ENCODE measurements around the gene MATN4.

MATN4 gene

GRCh38 chr20:45307076-45307640 is 941 bp downstream of the MATN4 start:
- Histone ChIP-seq H2AFZ (ENCODE audit: low read depth, low read length) (no peak overlapping the region), H3K27ac (ENCODE audit: low read length, poor library complexity, severe bottlenecking) (no peak overlapping the region), H3K23ac (ENCODE audit: low read length in 2 of 2) (no peak overlapping the region), H2BK120ac (ENCODE audit: low read depth, low read length) (no peak overlapping the region), H2BK5ac (ENCODE audit: low read depth, low read length, poor library complexity, severe bottlenecking) (no peak overlapping the region), H3K9ac (ENCODE audit: low read length) (no peak overlapping the region), H3K36me3 (ENCODE audit: control insufficient read depth in 1 of 2, insufficient read depth in 2 of 2, low read depth in 1 of 2, low read length in 2 of 2) (peaks cover 0 to 5% of the 10 kb centered on the region in 2 experiments), H3K9me3 (ENCODE audit: control insufficient read depth, low read length) (no peaks in the 10 kb centered on the region), H4K8ac (ENCODE audit: low read length) (no peak overlapping the region), H3K27me3 (ENCODE audit: control insufficient read depth in 1 of 2, insufficient read depth in 1 of 2, low read length in 2 of 2) (peaks cover 0 to 66% of the 10 kb centered on the region in 2 experiments), H3K4ac (ENCODE audit: low read depth in 1 of 2, low read length in 2 of 2) (no peak overlapping the region), H3K79me1 (replicated peaks; ENCODE audit: low read length, poor library complexity, severe bottlenecking) (no peaks in the 10 kb centered on the region), H3K4me3 (ENCODE audit: insufficient read depth in 1 of 2, low read depth in 1 of 2, low read length in 2 of 2) (no peak overlapping the region), H2BK15ac (ENCODE audit: low read depth, poor library complexity, severe bottlenecking) (no peak overlapping the region), H2BK12ac (ENCODE audit: low read length in 2 of 2) (no peak overlapping the region), H3K18ac (ENCODE audit: low read depth in 1 of 2, low read length in 2 of 2) (no peak overlapping the region), H3K14ac (ENCODE audit: low read length in 2 of 2) (no peak overlapping the region), H4K91ac (ENCODE audit: low read length) (no peak overlapping the region), H3K4me2 (ENCODE audit: low read length, poor library complexity, severe bottlenecking) (no peak overlapping the region), H2AK5ac (ENCODE audit: low read length, severe bottlenecking) (no peak overlapping the region), H3K4me1 (ENCODE audit: control insufficient read depth, insufficient read depth, low read depth, low read length) (peaks cover 7% of the 10 kb centered on the region)
- no peak for DNase-seq
- WGBS, result 71% methylated on average over 15 of the region's 16 CpGs

DNA sequence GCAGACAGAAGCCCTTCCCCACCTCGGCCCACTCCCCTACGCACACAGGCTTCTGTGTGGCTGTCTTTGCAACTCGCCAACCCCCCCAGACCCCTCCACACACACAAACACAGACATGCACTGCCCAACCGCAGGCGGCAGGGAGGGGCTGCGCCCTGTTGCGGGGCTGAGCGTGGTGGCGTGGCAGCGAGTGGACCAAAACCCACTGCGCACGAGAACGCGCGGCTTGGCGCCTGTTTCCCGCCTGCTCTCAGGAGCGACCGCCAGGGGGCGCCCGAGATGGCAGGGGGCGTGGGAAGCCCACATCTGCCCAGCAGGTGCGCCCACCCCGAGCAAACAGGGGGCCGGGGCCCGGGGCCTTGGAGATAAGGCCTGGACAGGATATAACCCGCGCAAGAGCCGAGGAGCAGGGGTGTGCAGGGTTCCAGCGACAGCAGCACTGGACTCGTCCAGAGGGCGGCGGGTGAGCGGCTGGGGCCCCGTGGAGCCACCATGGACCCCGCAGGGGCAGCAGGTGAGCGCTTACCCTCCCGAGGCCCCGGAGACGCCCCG is 1.6 kb downstream of the MATN4 start, which contains the start of gene RBPJL:
RBPJL (plus strand) TSS at position 410 of the 552 bp plus-strand sequence; CDS start at position 493, 83 bp downstream.
- H3K4me2 ChIP-seq (ENCODE audit: low read length, poor library complexity, severe bottlenecking), result no peak within 1 kb of the TSS
- H3K36me3 ChIP-seq (ENCODE audit: control insufficient read depth in 1 of 2, insufficient read depth in 2 of 2, low read depth in 1 of 2, low read length in 2 of 2), result peaks cover 0 to 5% of the 10 kb centered on the region in 2 experiments
- H2AFZ ChIP-seq (ENCODE audit: low read depth, low read length), result peak within 1 kb of the TSS; percentile 36
- no peak within 1 kb of the TSS for H3K14ac ChIP-seq (ENCODE audit: low read length in 2 of 2)
- no peak within 1 kb of the TSS for H3K4me3 ChIP-seq (ENCODE audit: insufficient read depth in 1 of 2, low read depth in 1 of 2, low read length in 2 of 2)
- no peak within 1 kb of the TSS for H3K4ac ChIP-seq (ENCODE audit: low read depth in 1 of 2, low read length in 2 of 2)
- no peak within 1 kb of the TSS for H4K8ac ChIP-seq (ENCODE audit: low read length)
- no peak within 1 kb of the TSS for H2BK120ac ChIP-seq (ENCODE audit: low read depth, low read length)
- H3K23ac ChIP-seq (ENCODE audit: low read length in 2 of 2), result no peak within 1 kb of the TSS
- no peaks in the 10 kb centered on the region for H3K79me1 ChIP-seq (replicated peaks; ENCODE audit: low read length, poor library complexity, severe bottlenecking)
- DNase-seq, result peak; percentile 17
- no peak within 1 kb of the TSS for H2BK12ac ChIP-seq (ENCODE audit: low read length in 2 of 2)
- H3K18ac ChIP-seq (ENCODE audit: low read depth in 1 of 2, low read length in 2 of 2), result no peak within 1 kb of the TSS
- H3K9ac ChIP-seq (ENCODE audit: low read length), result no peak within 1 kb of the TSS
- peaks cover 4% of the 10 kb centered on the region for H3K4me1 ChIP-seq (ENCODE audit: control insufficient read depth, insufficient read depth, low read depth, low read length)
- H4K91ac ChIP-seq (ENCODE audit: low read length), result no peak within 1 kb of the TSS
- H3K27ac ChIP-seq (ENCODE audit: low read length, poor library complexity, severe bottlenecking), result no peak within 1 kb of the TSS
- H3K27me3 ChIP-seq (ENCODE audit: control insufficient read depth in 1 of 2, insufficient read depth in 1 of 2, low read length in 2 of 2), result peaks cover 0 to 60% of the 10 kb centered on the region in 2 experiments
- WGBS, result 28% methylated on average over 41 of the region's 41 CpGs
- H2BK15ac ChIP-seq (ENCODE audit: low read depth, poor library complexity, severe bottlenecking), result no peak within 1 kb of the TSS
- H2AK5ac ChIP-seq (ENCODE audit: low read length, severe bottlenecking), result no peak within 1 kb of the TSS
- H2BK5ac ChIP-seq (ENCODE audit: low read depth, low read length, poor library complexity, severe bottlenecking), result no peak within 1 kb of the TSS
- H3K9me3 ChIP-seq (ENCODE audit: control insufficient read depth, low read length), result no peaks in the 10 kb centered on the region

DNA sequence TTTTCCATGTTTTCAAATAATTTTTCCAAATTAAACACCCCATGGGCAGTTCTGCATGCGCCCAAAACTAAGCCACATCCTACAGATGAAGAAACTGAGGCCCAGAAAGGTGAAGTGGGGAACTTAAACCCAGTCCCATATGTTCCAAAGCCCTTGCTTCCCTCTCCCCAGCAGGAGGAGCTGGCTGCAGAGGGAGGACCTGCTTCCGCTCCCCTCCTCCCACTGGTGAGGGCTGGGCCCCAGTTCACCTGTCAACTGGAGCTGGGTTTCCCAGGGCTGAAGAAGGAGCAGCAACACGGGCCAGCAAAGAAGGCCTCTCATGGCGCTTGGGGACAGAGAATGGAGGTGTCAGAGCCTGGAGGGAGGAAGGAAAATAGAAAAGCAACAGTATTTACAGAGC is 2.8 kb downstream of the MATN4 start:
- H3K4me2 ChIP-seq (ENCODE audit: low read length, poor library complexity, severe bottlenecking), result no peak overlapping the region
- WGBS, result 88% methylated on average over 4 of the region's 4 CpGs

DNA sequence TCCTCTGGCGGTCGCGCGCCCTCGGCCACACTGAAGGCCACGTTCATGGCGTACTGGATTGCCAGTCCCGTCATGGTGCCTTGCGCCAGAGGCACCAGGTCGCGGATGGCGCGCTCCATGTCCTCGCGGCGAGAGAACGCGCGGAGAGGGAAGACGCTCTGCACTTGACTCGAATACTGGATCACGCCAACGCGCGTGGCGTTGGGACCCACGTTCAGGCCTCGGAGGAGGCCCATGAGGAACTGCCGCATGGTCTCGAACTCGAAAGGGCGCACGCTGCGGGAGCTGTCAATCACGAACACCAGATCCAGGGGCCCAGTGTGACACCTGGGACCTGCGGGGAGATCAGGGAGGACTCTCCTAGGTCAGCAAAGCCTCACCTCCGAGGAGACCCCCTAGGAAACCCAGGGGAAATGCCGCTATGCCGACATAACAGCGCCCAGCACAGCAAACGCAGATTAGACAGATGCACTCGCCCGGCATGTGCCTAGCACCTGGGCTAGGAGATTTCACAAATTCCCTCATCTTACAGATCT is 3.6 kb downstream of the MATN4 start:
- Histone ChIP-seq H2AK5ac (ENCODE audit: low read length, severe bottlenecking) (no peak overlapping the region), H2BK5ac (ENCODE audit: low read depth, low read length, poor library complexity, severe bottlenecking) (no peak overlapping the region), H3K14ac (ENCODE audit: low read length in 2 of 2) (no peak overlapping the region), H3K9ac (ENCODE audit: low read length) (no peak overlapping the region), H2BK12ac (ENCODE audit: low read length in 2 of 2) (no peak overlapping the region), H3K27ac (ENCODE audit: low read length, poor library complexity, severe bottlenecking) (no peak overlapping the region), H3K4me1 (ENCODE audit: control insufficient read depth, insufficient read depth, low read depth, low read length) (peaks cover 3% of the 10 kb centered on the region), H3K27me3 (ENCODE audit: control insufficient read depth in 1 of 2, insufficient read depth in 1 of 2, low read length in 2 of 2) (peaks cover 0 to 56% of the 10 kb centered on the region in 2 experiments), H3K23ac (ENCODE audit: low read length in 2 of 2) (no peak overlapping the region), H3K9me3 (ENCODE audit: control insufficient read depth, low read length) (no peaks in the 10 kb centered on the region), H2BK120ac (ENCODE audit: low read depth, low read length) (no peak overlapping the region), H3K4me3 (ENCODE audit: insufficient read depth in 1 of 2, low read depth in 1 of 2, low read length in 2 of 2) (no peak overlapping the region), H2AFZ (ENCODE audit: low read depth, low read length) (no peak overlapping the region), H3K36me3 (ENCODE audit: control insufficient read depth in 1 of 2, insufficient read depth in 2 of 2, low read depth in 1 of 2, low read length in 2 of 2) (peaks cover 0 to 5% of the 10 kb centered on the region in 2 experiments), H4K8ac (ENCODE audit: low read length) (no peak overlapping the region), H2BK15ac (ENCODE audit: low read depth, poor library complexity, severe bottlenecking) (no peak overlapping the region), H3K79me1 (replicated peaks; ENCODE audit: low read length, poor library complexity, severe bottlenecking) (no peaks in the 10 kb centered on the region), H3K18ac (ENCODE audit: low read depth in 1 of 2, low read length in 2 of 2) (no peak overlapping the region), H3K4me2 (ENCODE audit: low read length, poor library complexity, severe bottlenecking) (no peak overlapping the region), H4K91ac (ENCODE audit: low read length) (no peak overlapping the region), H3K4ac (ENCODE audit: low read depth in 1 of 2, low read length in 2 of 2) (no peak overlapping the region)
- WGBS, result 98% methylated on average over 43 of the region's 43 CpGs
- DNase-seq, result no peak

More for the DNA sequence above, 2.8 kb downstream of the MATN4 start:
- H3K4ac ChIP-seq (ENCODE audit: low read depth in 1 of 2, low read length in 2 of 2), result no peak overlapping the region
- H3K23ac ChIP-seq (ENCODE audit: low read length in 2 of 2), result no peak overlapping the region
- DNase-seq, result no peak
- no peak overlapping the region for H2BK120ac ChIP-seq (ENCODE audit: low read depth, low read length)
- H4K8ac ChIP-seq (ENCODE audit: low read length), result no peak overlapping the region
- no peak overlapping the region for H3K4me3 ChIP-seq (ENCODE audit: insufficient read depth in 1 of 2, low read depth in 1 of 2, low read length in 2 of 2)
- H3K14ac ChIP-seq (ENCODE audit: low read length in 2 of 2), result no peak overlapping the region
- H3K9ac ChIP-seq (ENCODE audit: low read length), result no peak overlapping the region
- H2AFZ ChIP-seq (ENCODE audit: low read depth, low read length), result no peak overlapping the region
- no peak overlapping the region for H2BK15ac ChIP-seq (ENCODE audit: low read depth, poor library complexity, severe bottlenecking)
- peaks cover 0 to 60% of the 10 kb centered on the region in 2 experiments for H3K27me3 ChIP-seq (ENCODE audit: control insufficient read depth in 1 of 2, insufficient read depth in 1 of 2, low read length in 2 of 2)
- no peak overlapping the region for H4K91ac ChIP-seq (ENCODE audit: low read length)
- no peaks in the 10 kb centered on the region for H3K9me3 ChIP-seq (ENCODE audit: control insufficient read depth, low read length)
- H3K36me3 ChIP-seq (ENCODE audit: control insufficient read depth in 1 of 2, insufficient read depth in 2 of 2, low read depth in 1 of 2, low read length in 2 of 2), result peaks cover 0 to 5% of the 10 kb centered on the region in 2 experiments
- no peak overlapping the region for H2AK5ac ChIP-seq (ENCODE audit: low read length, severe bottlenecking)
- peaks cover 3% of the 10 kb centered on the region for H3K4me1 ChIP-seq (ENCODE audit: control insufficient read depth, insufficient read depth, low read depth, low read length)
- no peak overlapping the region for H2BK5ac ChIP-seq (ENCODE audit: low read depth, low read length, poor library complexity, severe bottlenecking)
- H3K18ac ChIP-seq (ENCODE audit: low read depth in 1 of 2, low read length in 2 of 2), result no peak overlapping the region
- H3K79me1 ChIP-seq (replicated peaks; ENCODE audit: low read length, poor library complexity, severe bottlenecking), result no peaks in the 10 kb centered on the region
- no peak overlapping the region for H2BK12ac ChIP-seq (ENCODE audit: low read length in 2 of 2)
- no peak overlapping the region for H3K27ac ChIP-seq (ENCODE audit: low read length, poor library complexity, severe bottlenecking)

Data from mesenchymal stem cell (in vitro differentiated cells and primary cell).